Astrocyte of the spinal cord (primary cell): Measurements from ENCODE around the gene TMSB15C.
"Not testable (repeated sequence)": the region's sequence is repeated elsewhere in the genome, so short reads cannot be mapped to it uniquely, and the experiment has no call there.

Experiments used
- DNase-seq: peaks from one replicate; pipeline ENCODE4 v3.0.0; 2011; ENCODE audit warnings: low read depth, low spot score
- H3K4me3 ChIP-seq: 2 replicates; pipeline ENCODE4 v1.5.1; 2011; ENCODE audit warnings: low read depth, mild to moderate bottlenecking, low read length, moderate library complexity
- CTCF ChIP-seq: IDR thresholded peaks from 2 replicates; pipeline ENCODE4 v1.5.1; 2012; ENCODE audit warnings: low read depth, mild to moderate bottlenecking, low read length, inconsistent platforms
- in situ Hi-C: cut with HindIII; loops from 2 replicates; pipeline ENCODE4 v1.10.0; 2017; ENCODE audit warnings: low sequenced_read_pairs

The TMSB15C gene

GRCh38 chrX:104085477-104085876, 9.4 kb upstream of the TMSB15C start:
- H3K4me3 ChIP-seq = no peak overlapping the region
- no peak for TF ChIP-seq CTCF

GRCh38 chrX:104084534-104085277, 8.7 kb upstream of the TMSB15C start:
- in situ Hi-C loops = no loop called here
- no peak for TF ChIP-seq CTCF
- DNase-seq = no peak
- no peak overlapping the region for H3K4me3 ChIP-seq

More at GRCh38 chrX:104085477-104085876, 9.4 kb upstream of the TMSB15C start:
- DNase-seq = no peak
- in situ Hi-C loops = no loop called here

GRCh38 chrX:104084063-104084462, 8.0 kb upstream of the TMSB15C start:
- H3K4me3 ChIP-seq = no peak overlapping the region
- in situ Hi-C loops = no loop called here
- DNase-seq = no peak
- TF ChIP-seq CTCF = no peak

GRCh38 chrX:104077854-104078253, 1.8 kb upstream of the TMSB15C start:
- in situ Hi-C loops, H3K4me3 ChIP-seq, DNase-seq: not testable (repeated sequence)

GRCh38 chrX:104062636-104063035, 13.4 kb downstream of the TMSB15C start:
- DNase-seq, H3K4me3 ChIP-seq, in situ Hi-C loops: not testable (repeated sequence)

- in situ Hi-C loops, DNase-seq, H3K4me3 ChIP-seq: not testable (repeated sequence)
These were observed 21.1 kb downstream of the TMSB15C start for GRCh38 chrX:104054956-104055355.

GRCh38 chrX:104047171-104047570, 28.9 kb downstream of the TMSB15C start:
- in situ Hi-C loops = no loop called here
- DNase-seq = no peak
- no peak for TF ChIP-seq CTCF
- H3K4me3 ChIP-seq = no peak overlapping the region

- no peak overlapping the region for H3K4me3 ChIP-seq
- in situ Hi-C loops = no loop called here
- no peak for TF ChIP-seq CTCF
- DNase-seq = no peak
These were observed 30.4 kb downstream of the TMSB15C start for GRCh38 chrX:104045642-104046041.
